Activated T-helper 1 cell treated with anti-CD3 and anti-CD28 coated beads, Interleukin-2, amount 50 U/mL, for 16 hours (primary cell): ENCODE results near the gene JMJD1C.

Experiments used
- DNase-seq, 2 donors: peaks; one replicate each; pipeline ENCODE4 v3.0.0-alpha.2; 2020; ENCODE audit warnings: low read depth in 1 of 2, low spot score in 1 of 2

Gene JMJD1C

GRCh38 chr10:63478564-63478963 lies 12.8 kb upstream of the JMJD1C start:
- DNase-seq, result no peak

DNA sequence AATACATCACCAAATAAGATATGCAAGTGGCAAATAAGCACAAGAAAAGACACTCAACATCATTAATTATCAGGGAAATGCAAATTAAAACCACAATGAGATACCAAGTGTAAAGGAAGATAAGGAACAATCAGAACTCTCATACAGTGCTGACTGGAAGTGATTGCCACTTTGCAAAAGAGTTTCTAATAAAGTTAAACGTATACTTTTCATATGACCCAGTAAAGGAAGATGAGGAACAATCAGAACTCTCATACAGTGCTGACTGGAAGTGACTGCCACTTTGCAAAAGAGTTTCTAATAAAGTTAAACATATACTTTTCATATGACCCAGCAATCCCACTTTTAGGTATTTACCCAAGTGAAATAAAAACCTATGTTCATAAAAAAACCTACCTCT lies 12.2 kb upstream of the JMJD1C start:
- no peak for DNase-seq

GRCh38 chr10:63474488-63474887 lies 8.7 kb upstream of the JMJD1C start:
- no peak for DNase-seq

DNA sequence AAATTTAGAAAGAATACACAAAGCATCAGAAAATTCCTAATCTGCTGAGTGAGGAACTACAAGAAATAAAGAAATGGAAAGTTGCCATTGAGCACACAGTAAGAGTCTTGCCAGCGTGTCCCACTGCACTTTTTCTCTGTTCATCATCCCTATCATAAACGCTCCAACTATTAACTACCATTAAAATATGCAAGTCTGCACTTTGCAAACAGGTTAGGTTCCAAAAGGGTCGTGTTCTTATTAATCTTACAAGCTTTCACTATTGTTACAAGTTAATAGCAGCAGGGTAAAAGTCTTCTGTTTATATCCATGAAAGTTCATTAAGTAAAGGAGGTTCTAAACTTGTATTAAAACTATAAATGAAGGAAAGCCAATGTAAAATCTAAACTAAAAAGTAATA lies 5.2 kb upstream of the JMJD1C start:
- no peak for DNase-seq

- no peak for DNase-seq
Measured at GRCh38 chr10:63468947-63469346, 3.2 kb upstream of the JMJD1C start.

DNA sequence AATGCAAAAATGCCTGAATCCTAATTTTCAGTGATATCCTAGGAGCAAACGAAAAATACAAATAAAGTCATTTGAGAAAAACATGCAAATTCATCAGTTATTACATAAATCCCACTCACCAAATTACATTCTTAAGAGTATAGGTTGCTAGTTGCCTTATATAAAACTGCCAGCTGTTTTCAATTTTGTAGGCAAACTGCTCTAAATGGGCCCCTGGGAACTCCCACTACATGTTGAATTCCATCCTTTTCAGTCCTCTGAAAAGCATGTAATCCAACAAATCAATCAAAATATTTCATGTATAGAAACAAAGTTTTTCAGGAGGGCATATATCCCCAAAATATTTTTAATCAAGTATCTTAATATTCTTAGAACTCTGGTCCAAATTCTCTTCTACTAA lies 2.1 kb upstream of the JMJD1C start:
- no peak for DNase-seq

- DNase-seq, result peak in 1 of 2 donors; percentile 7
Measured at GRCh38 chr10:63466144-63466935, 563 bp upstream of the JMJD1C start.

- no peak for DNase-seq
Measured at GRCh38 chr10:63464402-63465292, 1.1 kb downstream of the JMJD1C start.

- no peak for DNase-seq
Measured at GRCh38 chr10:63462442-63462841, 3.3 kb downstream of the JMJD1C start.

DNA sequence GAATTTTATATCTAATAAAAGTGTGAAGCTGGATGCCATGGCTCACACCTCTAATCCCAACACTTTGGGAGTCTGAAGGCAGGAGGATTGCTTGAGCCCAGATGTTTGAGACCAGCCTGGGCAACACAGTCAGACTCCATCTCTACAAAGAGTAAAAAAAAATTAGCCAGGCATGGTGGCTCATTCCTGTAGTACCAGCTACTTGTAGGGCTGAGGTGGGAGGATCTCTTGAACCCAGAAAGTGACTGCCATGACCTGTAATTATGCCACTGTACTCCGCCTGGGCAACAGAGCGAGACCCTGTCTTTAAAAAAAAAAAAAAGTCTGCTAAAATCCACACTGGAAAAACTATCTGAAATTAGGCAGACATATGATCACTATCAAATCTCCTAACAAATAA lies 7.6 kb downstream of the JMJD1C start:
- no peak for DNase-seq

DNA sequence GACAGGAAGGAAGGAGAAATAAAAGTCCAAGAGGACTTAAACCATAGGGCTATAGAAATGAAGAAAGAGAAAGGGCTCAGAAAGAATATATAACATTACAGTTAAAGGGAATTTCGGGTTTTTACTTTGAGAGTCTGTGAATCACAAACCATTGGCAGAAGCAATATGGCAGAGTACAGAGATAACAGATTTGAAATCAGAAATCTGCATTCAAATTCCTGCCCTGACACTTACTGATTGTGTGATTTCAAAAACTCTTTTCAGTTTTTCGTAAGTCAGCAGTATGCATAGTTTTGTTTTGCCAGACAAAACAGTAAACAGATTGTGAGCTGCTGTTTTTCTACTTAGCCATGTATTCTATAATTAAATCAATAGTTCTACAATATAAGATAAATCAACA lies 8.2 kb downstream of the JMJD1C start:
- no peak for DNase-seq

DNA sequence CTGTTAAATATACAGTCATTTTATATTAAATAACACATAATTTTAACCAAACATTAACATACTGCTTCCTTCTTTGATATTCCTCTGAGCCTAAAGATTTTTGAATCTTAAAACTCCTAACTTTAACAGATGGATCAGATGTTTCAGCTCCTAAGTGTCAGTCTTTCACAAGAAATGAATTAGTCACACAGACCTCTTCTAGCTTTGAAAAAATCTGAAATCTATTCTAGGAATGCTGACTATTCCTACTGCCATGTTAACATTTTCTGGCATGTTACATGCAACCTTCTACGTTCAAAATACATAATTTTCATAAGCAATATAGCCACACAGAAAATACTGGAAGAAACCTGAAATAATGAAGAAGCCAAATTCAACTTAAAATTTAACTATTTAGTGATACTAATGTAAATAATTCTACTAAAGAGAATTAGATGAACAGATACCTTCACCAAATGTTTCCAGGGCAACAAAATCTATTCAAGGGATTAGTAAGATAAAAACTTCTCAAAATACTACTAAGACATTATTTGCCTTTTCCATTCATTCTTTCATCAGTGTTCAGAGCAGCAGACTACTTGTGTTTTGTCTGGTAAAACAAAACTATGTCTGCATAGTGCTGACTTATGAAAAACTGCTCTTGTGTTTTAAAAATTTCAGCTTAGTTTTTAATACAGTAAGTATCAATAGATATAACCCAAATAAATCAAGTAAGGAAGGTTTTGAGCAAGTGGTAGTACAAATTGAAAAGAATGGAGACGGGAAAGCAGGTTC lies 9.2 kb downstream of the JMJD1C start:
- no peak for DNase-seq

DNA sequence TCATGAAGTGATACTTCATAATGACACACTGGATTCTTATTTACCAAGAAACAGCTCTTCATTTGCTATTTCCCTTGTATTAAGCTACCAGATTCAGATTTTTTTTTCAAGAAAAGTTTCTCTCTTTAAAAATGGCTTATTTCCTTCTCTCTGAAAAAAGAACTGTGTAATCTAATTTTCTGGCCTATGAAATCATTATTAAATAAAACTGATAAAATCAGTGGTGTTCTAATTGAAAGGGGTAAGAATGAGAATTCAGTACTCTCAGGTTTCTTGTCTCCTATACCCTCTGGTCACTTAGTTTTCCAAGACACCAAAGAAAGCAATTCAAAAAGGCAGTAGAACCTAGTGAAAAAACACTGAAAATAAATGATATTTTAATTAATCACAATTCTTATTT lies 10.3 kb downstream of the JMJD1C start:
- DNase-seq, result no peak

DNA sequence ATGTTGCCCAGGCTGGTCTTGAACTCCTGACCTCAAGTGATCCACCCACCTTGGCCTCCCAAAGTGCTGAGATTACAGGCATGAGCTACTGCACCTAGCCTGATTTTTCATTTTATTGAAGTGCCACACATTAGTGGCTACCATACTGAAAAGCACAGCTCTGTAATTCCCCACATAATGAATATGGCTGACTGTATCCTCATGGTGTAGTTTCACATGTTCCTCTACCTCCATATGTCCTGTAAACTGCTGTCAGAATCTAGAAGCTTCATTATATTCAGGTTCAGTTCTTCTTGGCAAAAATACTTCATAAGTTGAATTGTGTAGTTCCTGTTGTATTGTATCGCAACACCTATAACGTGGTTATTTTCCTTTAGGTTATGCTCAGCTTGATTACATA lies 11.1 kb downstream of the JMJD1C start:
- no peak for DNase-seq

- no peak for DNase-seq
Measured at GRCh38 chr10:63452524-63452923, 13.3 kb downstream of the JMJD1C start.

DNA sequence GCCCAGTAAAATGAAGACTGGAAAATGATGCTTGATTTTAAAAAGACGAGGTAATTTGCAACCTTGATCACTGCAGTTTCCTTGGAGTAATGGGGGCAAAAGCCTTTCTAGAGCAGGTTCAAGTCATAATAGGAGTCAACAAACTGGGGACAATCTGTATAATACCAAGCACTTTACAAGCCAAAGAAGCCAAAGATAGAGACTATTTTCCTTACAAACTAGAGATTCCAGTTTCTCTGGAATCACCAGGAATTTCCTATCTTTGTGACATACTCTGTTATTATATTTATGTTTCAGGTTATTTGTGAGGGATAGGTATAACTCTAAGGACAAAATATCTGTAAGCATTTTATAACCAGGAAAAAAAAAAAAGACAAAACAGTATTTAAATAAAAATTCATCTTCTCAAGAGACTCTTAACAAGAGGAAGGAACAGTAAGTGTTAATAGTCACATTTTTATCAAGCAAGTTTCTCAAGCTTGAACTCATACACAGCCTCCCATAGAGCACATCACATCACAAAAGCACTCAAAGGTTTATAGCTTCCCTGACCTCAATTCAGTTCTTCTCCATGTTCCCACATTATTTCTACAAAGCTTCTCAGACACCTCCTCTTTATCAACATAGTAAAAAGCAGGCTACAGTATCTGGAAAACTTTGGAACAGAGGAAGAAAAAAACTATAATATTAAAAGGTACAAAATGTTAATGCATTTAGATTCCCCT lies 18.9 kb downstream of the JMJD1C start:
- DNase-seq, result no peak

DNA sequence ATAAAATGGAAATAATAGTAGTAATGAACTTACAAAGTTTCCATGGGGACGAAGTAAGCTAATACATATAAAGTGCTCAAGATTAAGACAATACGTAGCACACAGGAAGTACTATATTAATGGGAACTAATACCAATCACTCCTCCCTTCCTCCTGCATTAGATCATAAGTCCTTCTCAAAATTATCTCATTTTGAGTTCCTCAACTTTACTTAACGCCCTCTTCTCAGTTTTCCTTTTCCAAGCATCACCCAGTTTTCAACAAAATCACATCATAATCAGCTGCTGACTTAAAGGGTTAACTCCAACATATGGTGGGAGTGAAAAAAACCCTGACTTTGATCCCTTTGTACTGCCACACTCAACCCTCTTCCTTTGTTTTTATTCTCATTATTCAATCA lies 24.4 kb downstream of the JMJD1C start:
- DNase-seq, result no peak

GRCh38 chr10:63439607-63440006 lies 26.2 kb downstream of the JMJD1C start:
- DNase-seq, result no peak

- DNase-seq, result no peak
Measured at GRCh38 chr10:63438506-63439498, 27.0 kb downstream of the JMJD1C start.
